GM19324 (cell line): ENCODE measurements around the gene LHB.

ENCODE experiments used
- ATAC-seq: cut with Tn5 transposase; IDR thresholded peaks from one replicate; pipeline ENCODE4 v1.9.1; 2021; ENCODE audit warnings: mild to moderate bottlenecking, moderate library complexity; ENCODE audit not compliant: unreplicated experiment, low FRiP score

LHB gene

DNA sequence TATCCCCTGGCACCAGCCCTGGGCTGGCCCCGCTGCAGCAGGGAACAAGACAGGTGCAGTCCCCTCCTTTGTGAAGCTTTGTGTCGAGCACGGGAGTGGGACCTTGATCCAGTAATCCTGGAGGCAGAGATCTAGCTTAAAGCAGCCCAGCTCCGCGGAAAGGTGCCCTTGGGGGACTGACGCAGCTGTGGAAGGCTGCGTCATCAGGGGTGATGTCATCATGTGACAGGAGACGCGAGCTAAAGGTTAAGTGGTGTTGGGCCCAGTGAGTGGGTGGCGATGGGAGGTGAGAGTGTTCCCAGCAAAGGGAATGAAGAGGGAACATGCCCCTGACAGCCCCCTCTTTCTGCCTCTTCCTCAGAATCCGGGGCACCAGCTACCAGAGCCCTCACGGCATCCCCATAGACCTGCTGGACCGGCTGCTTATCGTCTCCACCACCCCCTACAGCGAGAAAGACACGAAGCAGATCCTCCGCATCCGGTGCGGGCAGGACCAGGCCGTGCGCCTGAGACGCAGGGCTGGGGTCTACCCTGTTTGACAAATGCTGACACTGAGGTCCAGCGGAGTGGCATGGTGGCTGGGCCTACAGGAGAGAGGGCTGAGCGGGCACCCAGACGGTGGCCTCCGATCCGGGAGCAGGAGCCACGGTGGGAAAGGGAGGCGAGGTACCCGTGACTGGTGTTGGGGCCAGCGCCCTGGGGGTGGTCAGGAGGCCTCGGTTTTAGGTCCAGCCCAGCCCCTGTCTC, 2.6 kb downstream of the LHB start:
- ATAC-seq: no peak

GRCh38 chr19:49011194-49011593, 5.7 kb downstream of the LHB start:
- no peak for ATAC-seq

DNA sequence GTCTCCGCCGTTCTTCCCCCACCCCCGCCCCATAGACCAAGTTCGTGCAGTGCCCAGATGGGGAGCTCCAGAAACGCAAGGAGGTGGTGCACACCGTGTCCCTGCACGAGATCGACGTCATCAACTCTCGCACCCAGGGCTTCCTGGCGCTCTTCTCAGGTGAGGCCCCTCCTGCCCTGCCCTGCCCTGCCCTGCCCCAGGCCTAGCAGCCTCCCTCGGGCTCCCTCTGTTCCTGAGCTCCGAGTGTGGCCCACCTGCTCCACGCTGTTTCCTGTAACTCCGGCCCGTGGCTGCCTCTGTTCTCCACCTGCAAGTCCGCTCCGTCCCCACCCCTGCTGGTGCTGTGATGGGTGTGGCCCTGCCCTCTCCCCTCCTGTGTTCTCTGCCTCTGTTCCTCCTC, 6.4 kb downstream of the LHB start:
- no peak for ATAC-seq

GRCh38 chr19:49009828-49010227, 7.1 kb downstream of the LHB start:
- no peak for ATAC-seq

DNA sequence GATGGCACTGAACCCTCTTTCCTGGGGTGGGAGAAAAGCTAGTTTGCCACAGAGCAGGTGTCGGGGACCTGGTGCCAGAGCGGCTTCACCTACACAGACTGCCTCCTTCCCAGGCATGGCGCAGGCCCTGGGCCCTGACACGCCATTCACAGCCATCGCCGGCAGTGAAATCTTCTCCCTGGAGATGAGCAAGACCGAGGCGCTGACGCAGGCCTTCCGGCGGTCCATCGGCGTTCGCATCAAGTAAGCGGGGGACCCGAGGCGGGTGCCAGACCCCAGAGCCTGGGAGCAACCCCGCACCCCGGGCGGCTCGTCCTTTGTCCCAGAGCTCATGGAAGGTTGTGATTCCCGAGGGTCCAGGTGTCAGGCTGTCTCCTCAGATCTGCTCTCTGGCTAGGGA, 10.0 kb downstream of the LHB start:
- no peak for ATAC-seq

DNA sequence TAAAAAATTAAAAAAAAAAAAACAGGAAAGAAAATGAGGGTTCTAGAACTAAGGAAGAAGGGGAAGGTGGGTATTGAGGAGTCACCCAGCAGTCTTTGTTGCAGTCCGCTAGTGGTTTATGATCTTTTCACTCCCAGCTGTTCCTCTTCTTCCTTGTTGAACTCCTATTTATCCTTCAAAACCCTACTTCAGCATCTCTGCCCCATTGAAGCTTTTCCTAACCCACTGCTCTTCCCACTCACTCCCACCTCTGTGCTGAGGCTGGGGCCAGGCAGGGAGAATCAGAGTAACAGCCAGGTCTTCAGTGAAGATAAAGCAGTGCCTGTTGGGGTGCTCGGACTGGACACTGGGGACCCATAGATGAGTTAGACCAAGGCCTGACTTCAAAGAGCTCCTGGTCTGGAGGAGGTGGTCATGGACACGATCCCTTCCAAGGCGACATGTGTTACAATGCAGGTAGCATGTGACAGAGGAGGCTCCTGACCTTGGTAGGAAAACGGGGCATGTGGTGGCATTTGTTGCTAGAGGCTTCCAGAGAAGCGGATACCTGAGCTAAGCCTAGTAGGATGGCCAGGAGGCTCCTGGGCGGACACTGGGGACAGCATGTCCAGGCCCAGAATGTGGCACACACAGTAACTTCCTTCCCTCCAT, 11.8 kb downstream of the LHB start:
- ATAC-seq: no peak

- no peak for ATAC-seq
Measured at GRCh38 chr19:49004133-49004532, 12.8 kb downstream of the LHB start.

GRCh38 chr19:48999481-49000325, 17.2 kb downstream of the LHB start:
- no peak for ATAC-seq

DNA sequence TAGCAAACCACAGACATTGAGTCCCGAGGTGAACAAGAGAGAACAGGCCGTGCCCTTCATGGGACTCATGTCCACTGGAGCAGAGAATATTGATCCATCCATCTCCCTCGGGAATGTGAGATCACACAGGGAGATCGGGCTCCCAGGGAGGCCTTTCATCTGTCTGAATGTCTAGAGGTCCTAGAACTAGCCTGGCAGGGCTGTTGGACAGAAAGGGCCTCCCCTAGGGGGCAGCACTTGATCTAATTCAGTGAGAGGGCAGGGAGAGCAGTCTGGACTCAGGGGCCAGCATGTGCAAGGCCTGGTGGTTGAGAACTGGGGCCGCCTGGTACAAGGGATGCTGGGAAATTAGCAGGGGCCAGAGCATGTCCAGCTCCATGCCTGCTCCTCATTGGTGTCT, 18.9 kb downstream of the LHB start:
- no peak for ATAC-seq

DNA sequence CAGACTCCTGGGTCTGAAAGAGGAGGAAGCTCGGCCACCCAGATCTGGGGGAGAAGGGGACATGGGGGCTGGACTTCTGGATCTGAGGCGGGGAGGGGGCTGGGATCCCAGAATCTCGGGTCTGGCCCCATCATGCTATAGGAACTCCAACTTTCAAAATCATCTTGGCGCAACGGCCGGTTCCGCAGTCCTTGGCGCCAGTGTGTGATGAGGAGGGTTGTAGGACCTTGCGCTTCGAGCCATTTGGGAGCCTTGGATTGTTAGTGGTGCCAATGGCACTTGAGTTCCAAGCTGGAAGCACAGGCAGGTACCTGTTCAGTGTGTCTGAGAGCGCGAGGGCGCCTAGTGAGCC, 22.9 kb downstream of the LHB start:
- ATAC-seq: no peak

- peak; percentile 88 for ATAC-seq
Measured at GRCh38 chr19:48993175-48994034, 23.5 kb downstream of the LHB start, which contains the start of the genes GYS1 and RUVBL2. TSS of gene GYS1 (minus strand) at chr19:48993309. CDS start at chr19:48993112, 197 bp downstream. TSS of gene RUVBL2 (plus strand) at chr19:48993887. CDS start at chr19:48993912, 25 bp downstream.

DNA sequence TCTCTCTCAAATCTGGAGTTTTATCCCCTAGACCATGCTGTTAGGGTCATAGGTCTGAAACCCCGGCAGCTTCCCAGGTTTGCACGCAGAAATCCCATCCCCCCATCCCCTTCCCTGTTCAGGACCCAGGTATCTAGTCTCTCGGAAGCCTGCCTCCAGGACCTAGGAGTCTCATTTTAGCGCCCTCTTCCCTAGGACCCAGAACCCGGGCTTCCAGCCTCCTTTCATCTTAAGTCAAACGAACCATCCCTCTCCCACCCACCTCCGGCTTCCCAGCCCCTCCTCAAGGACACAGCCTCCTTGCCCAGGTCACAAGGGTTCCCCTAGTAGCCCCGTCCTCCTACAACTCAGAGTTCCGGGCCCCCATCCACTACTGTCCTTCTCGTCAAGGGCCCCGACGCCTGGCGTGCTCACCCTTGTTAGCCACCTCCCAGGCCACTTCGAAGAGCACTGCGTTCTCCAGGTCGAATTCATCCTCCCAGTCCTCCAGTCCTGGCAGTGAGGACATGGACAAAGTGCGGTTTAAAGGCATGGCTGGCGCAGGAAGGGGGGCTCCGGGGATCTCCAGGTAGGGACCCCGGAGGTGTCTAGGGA, 24.2 kb downstream of the LHB start:
- ATAC-seq: peak; percentile 6

GRCh38 chr19:48991873-48992580, 24.9 kb downstream of the LHB start:
- no peak for ATAC-seq

- no peak for ATAC-seq
Measured at GRCh38 chr19:48991011-48991609, 25.8 kb downstream of the LHB start.

- no peak for ATAC-seq
Measured at GRCh38 chr19:48990400-48990799, 26.5 kb downstream of the LHB start.

GRCh38 chr19:48989701-48990291, 27.1 kb downstream of the LHB start:
- ATAC-seq: no peak

GRCh38 chr19:48988860-48989259, 28.0 kb downstream of the LHB start:
- no peak for ATAC-seq

DNA sequence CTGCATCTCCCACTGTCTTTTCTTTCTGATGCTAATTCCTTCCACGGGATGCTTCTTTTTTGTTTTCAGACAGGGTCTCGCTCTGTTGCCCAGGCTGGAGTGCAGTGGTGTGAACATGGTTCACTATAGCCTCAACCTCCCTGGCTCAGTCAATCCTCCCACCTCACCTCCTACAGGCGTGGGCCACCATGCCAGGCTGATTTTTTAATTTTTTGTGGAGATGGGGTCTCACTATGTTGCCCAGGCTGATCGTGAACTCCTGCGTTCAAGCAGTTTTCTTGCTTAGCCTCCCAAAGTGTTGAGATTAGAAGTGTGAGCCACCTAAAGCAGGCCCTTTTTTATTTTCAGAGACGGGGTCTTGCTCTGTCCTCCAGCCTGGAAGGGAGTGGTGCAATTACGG, 28.6 kb downstream of the LHB start:
- no peak for ATAC-seq

GRCh38 chr19:48987323-48987722, 29.6 kb downstream of the LHB start:
- no peak for ATAC-seq
